ENCODE data around the gene KCTD3.

The KCTD3 gene

GRCh38 chr1:215556996-215557395 is 10.1 kb upstream of the KCTD3 start:
- no peak for DNase-seq (ENCODE audit: low spot score)

GRCh38 chr1:215557504-215557903 is 9.6 kb upstream of the KCTD3 start:
- DNase-seq (ENCODE audit: low spot score) = no peak

DNA sequence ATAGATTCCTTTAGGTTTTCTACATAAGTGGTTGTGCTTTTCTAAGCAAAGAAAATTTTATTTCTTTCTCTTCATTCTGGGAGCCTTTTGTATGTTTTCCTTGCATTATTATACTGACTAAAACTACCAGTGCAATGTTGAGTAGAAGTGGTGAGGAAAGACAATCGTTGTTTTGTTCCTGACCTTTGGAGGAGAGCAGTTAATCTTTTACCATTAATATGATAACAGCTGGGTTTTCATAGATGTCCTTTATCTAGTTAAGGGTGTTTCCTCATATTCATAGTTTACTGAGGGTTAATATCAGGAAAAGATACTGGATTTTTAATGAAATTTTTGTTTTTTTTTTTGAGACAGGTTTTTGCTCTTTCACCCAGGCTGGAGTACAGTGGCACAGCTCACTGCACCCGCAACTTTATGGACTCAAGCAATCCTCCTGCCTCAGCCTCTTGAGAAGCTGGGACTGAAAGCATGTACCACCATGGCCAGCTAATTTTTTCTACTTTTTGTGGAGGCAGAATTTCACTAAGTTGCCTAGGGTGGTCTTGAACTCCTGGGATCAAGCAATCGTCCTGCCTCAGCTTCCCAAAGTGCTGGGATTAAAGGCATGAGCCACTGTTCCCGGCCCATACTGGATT is 9.0 kb upstream of the KCTD3 start:
- no peak for DNase-seq (ENCODE audit: low spot score)

- DNase-seq (ENCODE audit: low spot score) = peak; percentile 72
These were observed 591 bp downstream of the KCTD3 start for GRCh38 chr1:215567491-215568298.

DNA sequence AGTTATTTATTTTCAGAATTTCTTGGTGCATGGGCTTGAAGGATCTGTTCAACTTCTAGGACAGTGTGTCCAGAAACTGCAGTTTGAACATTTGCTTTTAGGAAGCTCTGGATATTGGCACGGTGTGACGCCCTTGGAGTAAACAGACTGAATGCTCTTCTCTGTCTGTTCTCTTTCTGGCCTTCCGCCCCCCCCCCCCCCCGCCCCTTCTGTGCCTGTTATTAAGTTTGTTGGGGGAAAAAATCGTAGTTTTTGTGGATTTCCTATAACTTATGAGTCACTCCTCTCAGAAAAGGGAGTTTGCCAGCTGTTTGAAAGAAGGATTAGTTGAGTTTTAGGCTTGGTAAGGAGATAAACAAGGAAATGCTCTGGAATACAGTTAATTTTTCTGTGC is 1.2 kb downstream of the KCTD3 start:
- DNase-seq (ENCODE audit: low spot score) = no peak

GRCh38 chr1:215569986-215570824 is 3.1 kb downstream of the KCTD3 start:
- peak; percentile 10 for DNase-seq (ENCODE audit: low spot score)

DNA sequence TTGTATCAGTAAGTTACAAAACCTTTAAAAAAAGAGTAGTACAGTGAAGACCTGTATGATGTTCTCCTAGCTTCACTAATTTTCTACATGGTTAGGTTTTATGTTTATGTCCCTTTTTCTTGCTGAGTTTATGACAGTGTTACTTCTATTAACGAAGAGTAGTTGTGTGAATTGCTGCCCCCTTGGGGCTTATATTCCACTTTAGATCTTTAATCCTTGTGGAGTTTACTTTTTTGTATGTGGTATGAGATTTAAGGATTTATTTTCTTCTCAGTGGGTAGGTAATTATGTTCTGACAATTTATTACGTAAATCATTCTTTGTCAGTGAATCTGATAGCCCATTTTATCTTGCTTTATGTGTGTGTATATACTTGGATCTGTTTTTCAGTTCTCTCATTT is 14.8 kb downstream of the KCTD3 start:
- no peak for DNase-seq (ENCODE audit: low spot score)

DNA sequence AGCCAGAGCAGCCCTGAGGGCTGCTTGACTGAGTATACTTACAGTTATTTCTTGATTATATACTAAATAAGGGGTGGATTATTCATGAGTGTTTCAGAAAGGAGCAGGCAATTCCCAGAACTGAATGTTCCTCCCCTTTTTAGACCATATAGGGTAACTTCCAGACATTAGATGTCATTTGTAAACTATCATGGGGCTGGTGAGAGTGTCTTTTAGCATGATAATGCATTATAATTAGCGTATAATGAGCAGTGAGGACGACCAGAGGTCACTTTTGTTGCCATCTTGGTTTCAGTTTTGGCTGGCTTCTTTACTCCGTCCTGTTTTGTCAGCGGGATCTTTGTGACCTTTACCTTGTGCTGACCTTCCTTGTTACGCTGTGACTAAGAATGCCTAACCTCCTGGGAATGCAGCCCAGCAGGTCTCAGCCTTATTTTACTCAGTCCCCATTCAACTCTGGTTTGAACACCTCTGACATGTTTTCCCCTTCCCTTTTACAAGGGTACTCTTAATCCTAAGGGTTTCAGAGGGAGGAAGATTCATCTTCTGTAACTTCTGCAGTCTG is 16.2 kb downstream of the KCTD3 start:
- DNase-seq (ENCODE audit: low spot score) = peak; percentile 80

DNA sequence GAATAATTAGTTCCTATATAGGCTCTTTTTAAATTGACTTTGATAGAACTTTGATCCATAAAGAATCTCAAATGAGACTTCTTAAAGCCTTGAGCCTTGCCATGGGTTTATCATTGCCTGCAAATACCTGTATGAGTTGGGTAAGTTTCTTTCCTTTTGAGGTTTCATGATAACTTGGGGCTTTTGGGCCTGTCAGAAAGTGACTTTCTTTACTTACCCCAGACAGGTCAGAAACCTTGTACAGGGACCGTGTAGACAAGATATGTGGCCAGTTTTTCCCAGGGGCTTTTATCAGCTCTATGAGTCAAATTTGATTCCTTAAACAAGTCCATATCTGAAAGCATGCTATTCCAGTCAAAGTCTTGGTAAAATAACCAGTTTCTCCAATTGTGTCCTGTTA is 17.3 kb downstream of the KCTD3 start:
- no peak for DNase-seq (ENCODE audit: low spot score)

DNA sequence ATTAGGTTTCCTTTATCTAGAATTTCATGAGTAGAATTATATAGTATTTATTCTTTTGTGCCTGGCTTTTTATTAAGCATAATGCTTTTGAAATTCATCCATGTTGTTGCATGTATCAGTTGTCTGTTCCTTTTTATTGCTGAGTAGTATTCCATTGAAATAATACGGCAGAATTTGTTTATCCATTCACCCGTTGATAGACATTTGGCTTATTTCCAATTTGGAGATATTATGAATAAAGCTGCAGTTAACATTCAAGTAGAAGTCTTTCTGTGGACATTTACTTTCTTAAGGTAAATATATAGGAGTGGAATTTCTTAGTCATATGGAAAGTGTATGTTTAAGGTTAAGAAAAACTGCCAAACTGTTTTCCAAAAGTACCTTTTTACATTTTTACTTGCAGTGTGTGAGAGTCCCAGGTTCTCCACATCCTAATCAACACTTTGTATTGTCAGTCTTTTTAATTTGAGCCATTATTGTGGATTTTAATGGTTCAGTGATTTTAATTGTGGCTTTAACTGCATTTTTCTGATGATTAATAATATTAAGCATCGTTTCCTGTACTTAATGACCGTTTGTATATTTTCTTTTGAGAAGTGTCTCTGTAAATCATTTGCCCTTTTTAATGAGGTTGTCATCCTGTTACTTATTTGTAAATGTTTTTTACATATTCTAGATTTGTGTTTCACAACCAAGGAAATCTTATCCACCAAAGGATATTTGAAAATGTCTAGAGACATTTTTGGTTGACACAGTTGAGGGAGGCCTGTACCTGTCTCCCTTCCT is 22.7 kb downstream of the KCTD3 start:
- DNase-seq (ENCODE audit: low spot score) = peak; percentile 32

DNA sequence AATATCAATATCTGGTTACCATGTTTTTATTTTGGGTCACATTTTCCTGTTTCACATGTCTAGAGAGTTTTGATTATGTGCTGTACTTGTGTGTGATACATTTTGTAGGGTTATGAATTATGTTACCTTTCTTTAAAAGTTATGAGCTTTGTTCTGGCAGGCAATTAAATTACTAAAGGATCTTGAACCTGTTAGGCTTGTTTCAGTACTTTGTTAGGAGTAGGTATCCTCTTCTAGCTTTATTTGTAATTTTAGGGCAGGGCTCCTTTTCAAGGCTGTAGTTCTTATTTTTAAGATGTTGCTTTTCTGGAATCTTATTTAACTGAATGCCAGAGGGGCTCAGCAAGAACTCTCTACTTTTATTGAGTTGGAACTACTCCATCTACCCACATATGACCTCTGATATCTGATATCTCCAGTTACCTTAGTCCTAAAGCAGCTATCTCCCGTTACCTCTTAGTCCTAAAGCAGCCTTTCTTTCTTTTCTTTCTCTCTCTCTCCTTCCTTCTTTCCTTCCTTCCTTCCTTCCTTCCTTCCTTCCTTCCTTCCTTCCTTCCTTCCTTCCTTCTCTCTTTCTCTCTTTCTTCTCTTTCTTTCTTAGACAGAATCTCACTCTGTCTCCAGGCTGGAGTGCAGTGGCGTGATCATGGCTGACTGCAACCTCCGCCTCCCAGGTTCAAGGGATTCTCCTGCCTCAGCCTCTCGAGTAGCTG is 23.8 kb downstream of the KCTD3 start:
- DNase-seq (ENCODE audit: low spot score) = no peak

DNA sequence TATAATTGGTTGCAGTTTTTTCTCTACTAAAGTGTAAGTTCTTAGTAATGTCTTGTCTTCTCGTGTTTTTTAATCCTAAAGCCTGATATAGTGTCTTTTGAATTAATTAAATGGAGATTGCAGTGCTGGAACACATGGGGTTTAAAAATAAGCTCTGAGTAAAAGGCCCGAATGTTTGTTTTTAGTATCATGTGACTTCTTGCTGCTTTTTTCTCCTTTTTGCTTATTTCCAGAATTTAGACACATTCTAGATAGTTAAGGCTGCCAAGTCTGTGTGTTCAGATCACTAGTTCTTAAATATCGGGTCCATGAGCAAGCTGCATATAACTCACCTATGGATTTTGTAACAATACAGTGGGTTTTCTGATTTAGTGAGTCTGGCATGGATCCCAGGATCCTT is 27.5 kb downstream of the KCTD3 start:
- DNase-seq (ENCODE audit: low spot score) = no peak

DNA sequence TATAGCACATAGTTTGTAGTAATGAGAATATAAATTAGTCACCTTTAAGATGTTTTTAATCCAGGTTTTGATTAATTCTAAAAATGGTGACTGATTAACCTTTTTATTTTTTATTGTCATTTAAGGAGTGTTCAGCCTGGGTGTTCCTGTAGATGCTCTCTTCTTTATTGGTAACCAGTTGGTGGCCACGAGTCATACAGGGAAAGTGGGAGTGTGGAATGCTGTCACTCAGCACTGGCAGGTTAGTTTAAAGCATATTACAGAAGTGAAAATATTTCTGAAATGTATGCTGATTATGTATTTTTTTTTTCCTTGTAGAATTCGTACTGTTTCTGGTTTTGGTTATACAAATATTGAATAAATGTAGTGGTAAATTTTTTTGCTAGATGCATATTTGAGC is 28.1 kb downstream of the KCTD3 start:
- DNase-seq (ENCODE audit: low spot score) = peak; percentile 47

- no peak for DNase-seq (ENCODE audit: low spot score)
These were observed 30.9 kb downstream of the KCTD3 start for GRCh38 chr1:215597961-215598360.

- peak; percentile 67 for DNase-seq (ENCODE audit: low spot score)
These were observed 32.4 kb downstream of the KCTD3 start for GRCh38 chr1:215599418-215600074.

GRCh38 chr1:215600258-215600792 is 33.2 kb downstream of the KCTD3 start:
- DNase-seq (ENCODE audit: low spot score) = no peak

DNA sequence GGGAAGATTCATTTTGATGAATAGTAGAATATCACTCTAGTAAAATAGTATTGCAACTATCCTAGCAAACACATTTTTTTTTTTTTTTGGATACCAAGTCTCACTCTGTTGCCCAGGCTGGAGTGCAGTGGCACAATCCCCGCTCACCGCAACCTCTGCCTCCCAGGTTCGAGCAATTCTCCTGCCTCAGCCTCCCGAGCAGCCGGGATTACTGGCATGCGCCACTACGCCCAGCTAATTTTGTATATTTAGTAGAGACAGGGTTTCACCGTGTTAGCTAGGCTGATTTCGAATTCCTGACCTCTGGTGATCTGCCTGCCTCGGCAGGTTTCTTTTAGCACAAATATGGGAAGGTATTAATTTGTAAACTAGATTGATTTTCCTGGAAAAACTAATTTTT is 33.8 kb downstream of the KCTD3 start:
- DNase-seq (ENCODE audit: low spot score) = no peak

DNA sequence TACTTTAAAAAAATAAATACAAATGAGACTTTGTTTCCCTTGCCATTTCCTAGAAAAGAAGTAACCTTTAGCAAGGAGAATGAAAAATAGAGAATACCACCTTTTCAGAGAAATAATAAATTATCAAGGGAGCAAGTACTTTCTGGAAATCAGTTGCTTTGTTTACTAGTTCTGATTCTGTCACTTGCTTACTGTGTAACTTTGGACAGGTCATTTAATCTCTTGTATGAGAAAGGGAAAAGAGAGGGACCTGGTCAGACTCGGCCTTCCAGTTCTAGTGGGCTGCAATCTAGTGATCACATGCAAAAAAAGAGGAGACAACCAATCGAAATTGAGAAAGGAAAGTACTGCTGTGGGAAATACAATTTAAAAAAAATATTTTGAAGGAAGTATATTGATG is 34.2 kb downstream of the KCTD3 start:
- DNase-seq (ENCODE audit: low spot score) = no peak

GRCh38 chr1:215603319-215603718 is 36.2 kb downstream of the KCTD3 start:
- no peak for DNase-seq (ENCODE audit: low spot score)

GRCh38 chr1:215605011-215605621 is 38.0 kb downstream of the KCTD3 start:
- DNase-seq (ENCODE audit: low spot score) = no peak
